Neuron (in vitro differentiated cells): ENCODE data around the gene PMEL.

Experiments used
- H2AFZ ChIP-seq: one replicate; pipeline ENCODE4 v1.6.1; 2013; ENCODE audit warnings: low read depth, mild to moderate bottlenecking, inconsistent platforms, low read length, moderate library complexity
- H3K27me3 ChIP-seq: one replicate; pipeline ENCODE4 v1.6.1; 2013; ENCODE audit warnings: low read length; ENCODE audit not compliant: insufficient read depth
- H3K36me3 ChIP-seq: one replicate; pipeline ENCODE4 v1.6.1; 2013; ENCODE audit warnings: low read length; ENCODE audit not compliant: insufficient read depth
- H3K4me1 ChIP-seq: one replicate; pipeline ENCODE4 v1.6.1; 2013; ENCODE audit warnings: low read length; ENCODE audit not compliant: insufficient read depth
- H3K4me3 ChIP-seq: 2 replicates; pipeline ENCODE4 v1.5.1; 2013; ENCODE audit warnings: mild to moderate bottlenecking, low read length, moderate library complexity
- H3K9me3 ChIP-seq: one replicate; pipeline ENCODE4 v1.6.1; 2013; ENCODE audit warnings: low read length

Gene PMEL

DNA sequence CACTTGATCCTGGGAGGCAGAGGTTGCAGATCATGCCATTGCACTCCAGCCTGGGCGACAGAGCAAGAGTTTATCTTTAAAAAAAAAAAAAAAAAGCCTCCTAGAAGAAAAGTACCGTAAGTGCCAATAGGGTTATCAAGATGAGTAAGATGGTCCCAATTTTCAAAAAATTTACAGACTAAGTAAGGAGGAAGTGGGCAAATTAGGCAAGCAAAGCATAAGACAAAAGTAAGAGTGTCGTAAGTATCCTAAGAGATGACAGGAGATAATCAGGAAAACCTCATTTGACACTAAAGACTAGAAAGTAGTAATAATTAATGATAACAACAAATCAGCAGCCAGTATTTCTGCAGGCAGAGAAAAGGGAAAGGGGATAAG is 50.4 kb downstream of the PMEL start:
- Histone ChIP-seq H3K9me3 (no peaks in the 10 kb centered on the region), H2AFZ (no peak overlapping the region), H3K4me1 (no peaks in the 10 kb centered on the region), H3K4me3 (no peak overlapping the region), H3K27me3 (no peaks in the 10 kb centered on the region), H3K36me3 (peaks cover 22% of the 10 kb centered on the region)

DNA sequence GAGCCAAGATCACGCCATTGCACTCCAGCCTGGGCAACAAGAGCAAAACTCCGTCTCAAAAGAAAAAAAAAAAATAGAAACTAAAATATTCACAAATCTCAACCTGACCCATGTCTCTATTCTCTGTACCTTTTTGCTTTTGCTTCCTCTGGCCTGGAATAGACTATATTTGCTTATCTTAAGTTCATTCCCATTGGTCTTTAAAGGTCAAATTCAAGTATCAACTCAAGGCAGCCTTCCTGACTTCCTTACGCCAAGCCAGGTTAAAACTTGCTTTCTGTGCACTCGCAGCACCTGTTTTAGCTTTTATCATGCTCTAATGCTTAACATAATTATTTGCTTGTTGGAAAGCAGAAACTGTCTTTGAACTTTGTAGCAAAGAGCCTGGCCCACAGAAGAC is 52.9 kb downstream of the PMEL start:
- peaks cover 22% of the 10 kb centered on the region for H3K36me3 ChIP-seq
- H3K27me3 ChIP-seq: no peaks in the 10 kb centered on the region
- H2AFZ ChIP-seq: no peak overlapping the region
- H3K4me3 ChIP-seq: no peak overlapping the region
- peaks cover 13% of the 10 kb centered on the region for H3K4me1 ChIP-seq
- no peaks in the 10 kb centered on the region for H3K9me3 ChIP-seq

DNA sequence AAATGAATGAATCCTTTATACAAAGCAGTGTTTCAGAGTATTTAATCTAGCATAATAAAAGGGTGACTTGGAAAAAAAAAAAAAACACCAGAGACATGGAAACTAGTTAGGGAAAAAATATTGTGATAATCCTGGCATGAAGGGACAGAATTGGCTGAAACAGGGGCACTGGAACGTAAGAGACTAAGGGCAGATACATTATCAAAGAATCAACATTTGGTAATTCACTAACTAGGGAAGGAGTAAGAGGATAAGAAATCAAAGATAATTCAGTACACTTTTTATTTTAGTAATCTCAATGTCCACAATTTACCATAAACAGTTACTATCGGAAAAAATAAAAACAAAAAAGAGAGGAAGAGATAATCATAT is 56.3 kb downstream of the PMEL start:
- H3K4me1 ChIP-seq: peaks cover 13% of the 10 kb centered on the region
- peaks cover 13% of the 10 kb centered on the region for H3K36me3 ChIP-seq
- H3K4me3 ChIP-seq: no peak overlapping the region
- H3K9me3 ChIP-seq: no peaks in the 10 kb centered on the region
- H3K27me3 ChIP-seq: no peaks in the 10 kb centered on the region
- H2AFZ ChIP-seq: no peak overlapping the region

DNA sequence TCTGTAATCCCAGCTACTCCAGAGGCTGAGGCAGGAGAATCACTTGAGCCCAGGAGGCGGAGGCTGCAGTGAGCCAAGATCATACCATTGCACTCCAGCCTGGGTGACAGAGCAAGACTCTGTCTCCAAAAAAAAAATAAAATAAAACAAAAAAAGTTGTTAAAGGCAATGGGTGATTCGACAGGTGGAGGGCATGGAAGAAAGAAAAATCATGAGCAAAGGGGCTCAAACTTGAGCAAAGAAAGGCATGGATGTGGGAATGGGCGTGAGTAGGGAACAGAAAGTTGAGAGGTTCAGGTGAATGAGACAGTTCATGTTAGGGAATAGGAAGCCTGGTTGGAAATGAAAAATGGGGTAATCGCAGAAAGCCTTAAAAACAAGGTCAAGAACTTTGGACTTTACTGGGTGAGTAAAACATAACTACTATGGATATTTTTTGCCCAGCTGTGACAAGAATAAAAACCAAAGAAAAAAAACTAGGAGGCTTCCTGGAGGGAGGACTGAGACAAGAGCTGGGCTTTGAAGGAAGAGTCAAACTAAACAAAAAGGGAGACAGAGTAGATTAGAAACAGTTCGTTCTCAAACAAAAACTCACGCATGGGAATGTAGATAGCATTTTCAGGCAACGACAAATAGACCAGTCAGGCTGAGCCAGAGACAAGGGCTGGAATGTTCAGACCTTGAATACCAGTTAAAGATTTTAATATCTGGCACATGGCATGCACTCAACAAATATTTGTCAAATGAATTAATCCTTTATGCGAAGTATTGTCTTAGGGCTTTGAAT is 56.9 kb downstream of the PMEL start:
- Histone ChIP-seq H3K36me3 (peaks cover 11% of the 10 kb centered on the region), H2AFZ (no peak overlapping the region), H3K4me1 (peaks cover 13% of the 10 kb centered on the region), H3K27me3 (no peaks in the 10 kb centered on the region), H3K9me3 (no peaks in the 10 kb centered on the region), H3K4me3 (no peak overlapping the region)

DNA sequence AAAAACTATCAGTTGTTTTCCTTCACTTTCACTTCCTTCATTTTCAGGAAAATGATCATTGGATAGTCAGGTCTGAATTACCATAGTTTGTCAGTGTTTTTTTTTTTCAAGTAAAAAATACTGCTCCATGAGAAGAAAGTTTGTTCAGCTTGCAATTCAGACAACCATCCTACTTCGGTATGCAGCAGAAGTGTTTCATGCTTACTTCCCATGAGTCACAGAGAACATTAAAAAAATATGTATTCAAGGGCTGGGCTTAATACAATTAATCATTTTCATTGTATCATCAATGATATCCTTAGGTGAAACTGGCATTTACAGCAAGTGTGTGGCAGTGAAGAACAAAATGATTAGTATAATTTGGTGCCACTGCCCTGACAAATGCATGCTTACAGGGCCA is 59.8 kb downstream of the PMEL start:
- Histone ChIP-seq H3K4me3 (no peak overlapping the region), H3K27me3 (no peaks in the 10 kb centered on the region), H3K4me1 (peaks cover 13% of the 10 kb centered on the region), H3K9me3 (no peaks in the 10 kb centered on the region), H3K36me3 (peaks cover 20% of the 10 kb centered on the region), H2AFZ (no peak overlapping the region)
